K562 (cell line): ENCODE data around the gene KRTCAP2. TPM values are rescaled to one million over a fixed set of nuclear protein-coding genes. Genes with fewer than 3 reads are reported as not detected.
"Not testable (repeated sequence)": the region's sequence is repeated elsewhere in the genome, so short reads cannot be mapped to it uniquely, and the experiment has no call there.

Experiments used
- ATAC-seq: fragments of 200-7000 bp; cut with Tn5 transposase; 3 replicates; pipeline ENCODE4 v1.9.1; 2020; ENCODE audit warnings: moderate library complexity
- BruUV-seq: library from RNA; stranded (reverse); fragments of 400-500 nt; replicated peaks from 2 replicates; lab custom pipeline; 2021; lab: Mats Ljungman, UMichigan
- CTCF ChIA-PET: fragments of 300-600 bp; formaldehyde crosslinking; extraction: SDS; loops from one replicate; lab custom pipeline; 2021; ENCODE audit warnings: low intra/inter-chr PET ratio; lab: Yijun Ruan, JAX
- POLR2A ChIA-PET: fragments of 300-600, 350-650 bp; sonication (Branson Sonifier 250); formaldehyde crosslinking; extraction: SDS; loops from one replicate; lab custom pipeline; 2021; ENCODE audit warnings: antibody characterized with exemption, inconsistent platforms; lab: Yijun Ruan, JAX
- DNase-seq, 4 experiments: peaks; one replicate each; pipeline versions ENCODE4 v3.0.0 to v3.0.0-alpha.2; 2011 to 2018; ENCODE audit warnings: low spot score in 3 of 4, mixed read lengths in 3 of 4; ENCODE audit errors: extremely low read depth in 1 of 4
- FAIRE-seq: peaks from 2 replicates; lab custom pipeline; 2011; peaks lifted over from hg19 to GRCh38; lab: Jason Lieb, UNC
- H2AFZ ChIP-seq: 2 replicates; pipeline ENCODE4 v1.6.0; 2011; ENCODE audit warnings: low read depth, low read length, control low read depth, inconsistent platforms
- H3K27ac ChIP-seq: fragments of 200-600 bp; 3 replicates; pipeline ENCODE4 v1.8.0; 2011; ENCODE audit warnings: low read depth, mild to moderate bottlenecking, control low read depth, inconsistent platforms, low read length, moderate library complexity, mixed read lengths; ENCODE audit errors: extremely low read depth
- H3K27me3 ChIP-seq, 2 experiments: fragments of 300-600 bp in 1 of 2; 2 replicates in 1 of 2; 3 replicates in 1 of 2; pipeline versions ENCODE4 v1.6.0 to v1.8.0; 2011; ENCODE audit warnings: inconsistent platforms in 2 of 2, low read length in 2 of 2, mild to moderate bottlenecking in 1 of 2, mixed read lengths in 1 of 2, moderate library complexity in 1 of 2; ENCODE audit not compliant: control insufficient read depth in 2 of 2, insufficient read depth in 2 of 2
- H3K36me3 ChIP-seq: fragments of 300-600 bp; 3 replicates; pipeline ENCODE4 v1.8.0; 2011; ENCODE audit warnings: mild to moderate bottlenecking, low read length, inconsistent platforms; ENCODE audit not compliant: control insufficient read depth, insufficient read depth
- H3K4me1 ChIP-seq, 2 experiments: fragments of 200-600 bp in 1 of 2; replicated peaks in 1 of 2; 2 replicates in 1 of 2; 3 replicates in 1 of 2; pipeline versions ENCODE4 v1.5.1 to v1.8.0; 2011; ENCODE audit warnings: inconsistent platforms in 2 of 2, low read length in 2 of 2, mild to moderate bottlenecking in 1 of 2, mixed read lengths in 1 of 2, moderate library complexity in 1 of 2; ENCODE audit not compliant: control insufficient read depth in 2 of 2, insufficient read depth in 2 of 2
- H3K4me2 ChIP-seq: 2 replicates; pipeline ENCODE4 v1.6.1; 2011; ENCODE audit warnings: low read length, control low read depth, inconsistent platforms, mixed read lengths; ENCODE audit not compliant: insufficient read depth
- H3K4me3 ChIP-seq: fragments of 200-600 bp; sonication (generic), shearing (Covaris generic); 2 replicates; pipeline ENCODE4 v1.5.1; 2016; ENCODE audit warnings: control low read depth, inconsistent platforms
- H3K79me2 ChIP-seq: fragments of 200-600 bp; 3 replicates; pipeline ENCODE4 v1.8.0; 2011; ENCODE audit warnings: low read length, inconsistent platforms; ENCODE audit not compliant: control insufficient read depth, insufficient read depth
- H3K9ac ChIP-seq, 2 experiments: 2 replicates each; pipeline versions ENCODE4 v1.6.0 to v1.6.1; 2011; ENCODE audit warnings: low read depth in 2 of 2, low read length in 2 of 2, control low read depth in 1 of 2, inconsistent platforms in 1 of 2, mild to moderate bottlenecking in 1 of 2, mixed read lengths in 1 of 2; ENCODE audit not compliant: insufficient read depth in 1 of 2
- H3K9me1 ChIP-seq: one replicate; pipeline ENCODE4 v1.6.0; 2011; ENCODE audit warnings: inconsistent platforms, mild to moderate bottlenecking, low read length, moderate library complexity; ENCODE audit not compliant: control insufficient read depth, insufficient read depth
- H3K9me3 ChIP-seq: replicated peaks from 2 replicates; pipeline ENCODE4 v1.5.1; 2011; ENCODE audit warnings: low read depth, low read length, inconsistent platforms; ENCODE audit not compliant: control insufficient read depth, insufficient read depth
- H4K20me1 ChIP-seq: replicated peaks from 2 replicates; pipeline ENCODE4 v1.6.1; 2011; ENCODE audit warnings: low read length, inconsistent platforms, mixed read lengths; ENCODE audit not compliant: control insufficient read depth, insufficient read depth
- BHLHE40 ChIP-seq: IDR thresholded peaks from 2 replicates; pipeline ENCODE4 v1.6.1; 2011; ENCODE audit warnings: low read length, improper control_type of control experiment
- CEBPB ChIP-seq: fragments of 450-650 bp; IDR thresholded peaks from 2 replicates; pipeline ENCODE4 v1.6.1; 2016; ENCODE audit warnings: missing genetic modification characterization, missing compliant biosample characterization
- ELF1 ChIP-seq: fragments of 200-800 bp; sonication (Bioruptor generic); IDR thresholded peaks from 2 replicates; pipeline ENCODE4 v1.6.1; 2016; ENCODE audit warnings: missing genetic modification characterization, missing compliant biosample characterization
- ETV1 ChIP-seq: fragments of 450-650 bp; conservative IDR thresholded peaks from 2 replicates; pipeline ENCODE4 v1.6.1; 2016; ENCODE audit warnings: missing genetic modification characterization, control low read depth, low read depth, missing compliant biosample characterization
- FOXA3 ChIP-seq, 2 experiments: fragments of 450-650 bp in 1 of 2; sonication (generic) in 1 of 2; formaldehyde crosslinking; IDR thresholded peaks in 1 of 2; conservative IDR thresholded peaks in 1 of 2; 2 replicates each; pipeline versions ENCODE4 v1.4.0 to v1.8.0; 2020 to 2022; ENCODE audit warnings: mild to moderate bottlenecking in 2 of 2, missing genetic modification reagents in 1 of 2
- NR2C2 ChIP-seq, 2 experiments: fragments of 200-800 bp in 1 of 2; sonication (Bioruptor generic) in 1 of 2; sonication (generic) in 1 of 2; formaldehyde crosslinking in 1 of 2; IDR thresholded peaks; 2 replicates each; pipeline versions ENCODE4 v1.6.1 to v1.8.0; 2016 to 2022; ENCODE audit warnings: mild to moderate bottlenecking in 1 of 2, missing compliant biosample characterization in 1 of 2, missing genetic modification characterization in 1 of 2, missing genetic modification reagents in 1 of 2
- PCBP1 ChIP-seq: fragments of 200-400 bp; formaldehyde crosslinking; IDR thresholded peaks from 2 replicates; pipeline ENCODE4 v1.6.1; 2018; ENCODE audit warnings: mild to moderate bottlenecking, low read depth, low read length; ENCODE audit not compliant: poor library complexity, severe bottlenecking
- RBFOX2 ChIP-seq: fragments of 200-400 bp; formaldehyde crosslinking; IDR thresholded peaks from 2 replicates; pipeline ENCODE4 v1.6.1; 2017; ENCODE audit warnings: low read depth, mild to moderate bottlenecking, low read length, moderate library complexity
- TRIM25 ChIP-seq: fragments of 450-650 bp; IDR thresholded peaks from 2 replicates; pipeline ENCODE4 v1.7.0; 2016; ENCODE audit warnings: borderline replicate concordance
- ZBTB5 ChIP-seq: fragments of 450-650 bp; IDR thresholded peaks from 2 replicates; pipeline ENCODE4 v1.6.1; 2017; ENCODE audit warnings: antibody characterized with exemption
- ZNF431 ChIP-seq: sonication (generic); formaldehyde crosslinking; IDR thresholded peaks from 2 replicates; pipeline ENCODE4 v1.8.0; 2022; ENCODE audit warnings: mild to moderate bottlenecking, missing genetic modification reagents
- WGBS: fragments of 100-300 bp; shearing (Covaris generic); methylation state at CpG from one replicate; pipeline ENCODE4 v1.1.6; 2016; ENCODE audit warnings: low coverage, mixed read lengths; ENCODE audit not compliant: insufficient coverage; ENCODE audit errors: missing lambda C conversion rate; 5-methylcytosine and 5-hydroxymethylcytosine counted together
- in situ Hi-C: fragments of 300-500 bp; cut with MboI; formaldehyde crosslinking; loops from 4 replicates; pipeline ENCODE4 v1.15.0; 2018; ENCODE audit warnings: inconsistent platforms, mixed read lengths
- intact Hi-C: fragments of 100-400 bp; cut with micrococcal nuclease; formaldehyde crosslinking; loops from 2 replicates; pipeline ENCODE4 v1.14.2; 2022
- polyA plus RNA-seq, 8 experiments: library from polyadenylated mRNA; depleted of rRNA in 4 of 8; stranded (reverse) in 5 of 8; unstranded in 3 of 8; fragments of >200 nt; fragmentation: Nextera tagmentation in 2 of 8; fragmentation: Illumina TruSeq in 1 of 8; extraction: Ambion mirVana in 2 of 8; extraction: Trizol in 1 of 8; gene quantifications; 2 replicates each; pipeline versions ENCODE4 v1.2.1 to v1.2.3, GENCODE V29; 2011 to 2014; ENCODE audit warnings: inconsistent platforms in 1 of 8, missing spikeins in 1 of 8
- total RNA-seq, 7 experiments: library from RNA; depleted of rRNA in 6 of 7; stranded (reverse); fragments of >200 nt in 6 of 7; fragmentation: Illumina TruSeq in 2 of 7; extraction: Trizol in 2 of 7; gene quantifications; 2 replicates each; pipeline versions ENCODE4 v1.2.1 to v1.2.3, GENCODE V29; 2011 to 2021; ENCODE audit warnings: low replicate concordance in 1 of 7
- TF ChIP-seq, protein P1 (sequence below): fragments of 450-650 bp; IDR thresholded peaks from 2 replicates; pipeline ENCODE4 v1.6.1; 2018; ENCODE audit warnings: mild to moderate bottlenecking, low read depth; ENCODE audit not compliant: partially characterized antibody

KRTCAP2 gene
- total and polyA plus RNA-seq, 9 of the 15 experiments (the other 6 are each of a cell fraction or from before 2014, with no cell fraction given) = 126 to 436 (median 244) TPM

DNA sequence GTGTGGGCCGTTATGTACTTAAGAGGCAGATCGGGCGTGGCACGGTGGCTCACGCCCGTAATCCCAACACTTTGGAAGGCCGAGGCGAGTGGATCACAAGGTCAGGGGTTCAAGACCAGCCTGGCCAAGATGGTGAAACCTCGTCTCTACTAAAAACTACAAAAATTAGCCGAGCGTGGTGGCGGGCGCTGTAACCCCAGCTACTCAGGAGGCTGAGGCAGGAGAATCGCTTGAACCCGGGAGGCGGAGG lies 20.8 kb upstream of the KRTCAP2 start:
- DNase-seq; H3K9me3 ChIP-seq; FAIRE-seq; in situ Hi-C loops; H3K9me1 ChIP-seq; H4K20me1 ChIP-seq; ATAC-seq; H3K27me3 ChIP-seq; TF ChIP-seq NR2C2 (CRISPR knock-in tag; IDR thresholded peaks at IDR 0.05): not testable (repeated sequence)
- intact Hi-C loops = loop anchor here (1.0 kb wide), 2 partner anchors 18 to 33 kb away; no protein-coding TSS in a partner anchor
- H3K4me3 ChIP-seq = peak overlapping the region; percentile 69
- peak overlapping the region; percentile 97 for H2AFZ ChIP-seq
- H3K79me2 ChIP-seq = peaks cover 30% of the 10 kb centered on the region
- WGBS = under 1% methylated on average over 13 of the region's 16 CpGs
- peak overlapping the region; percentile 100 for H3K27ac ChIP-seq
- peak overlapping the region; percentile 97 for H3K4me2 ChIP-seq
- H3K36me3 ChIP-seq = peaks cover 30% of the 10 kb centered on the region; the same call in 2 of the 3 replicates
- H3K4me1 ChIP-seq = peaks cover 19 to 48% of the 10 kb centered on the region in 2 experiments
- BruUV-seq = TSS peak; percentile 59
- CTCF ChIA-PET = interaction anchor here (0.8 to 1.1 kb wide), 2 partner anchors 18 to 21 kb away, joined by 3 read pairs; partner anchors contain the start of gene KRTCAP2
- POLR2A ChIA-PET = interaction anchor here (0.6 to 2.0 kb wide), 15 partner anchors 9 to 528 kb away, joined by 3 to 12 read pairs (median 3); partner anchors contain the start of genes KRTCAP2 and MTX1
- peak overlapping the region; percentile 98 to 99 for H3K9ac ChIP-seq
- TF ChIP-seq NR2C2 (tag; IDR thresholded peaks at IDR 0.05) = peak; percentile 54
- TF ChIP-seq FOXA3 (CRISPR knock-in tag; conservative IDR thresholded peaks at IDR 0.05 in 1 of 2, IDR thresholded peaks at IDR 0.05 in 1 of 2) = peak in 1 of 2 experiments; percentile 50; a peak in 1 of 4 replicates
- TF ChIP-seq PCBP1 = peak; percentile 4
- TF ChIP-seq CEBPB (tag) = peak; percentile 66
- 0 out of 2 replicates have a peak, but pooled peaks have one; percentile 4 for TF ChIP-seq TRIM25
- TF ChIP-seq ZNF431 = peak; percentile 9; the same call in 1 of the 2 replicates
- TF ChIP-seq, protein P1, sequence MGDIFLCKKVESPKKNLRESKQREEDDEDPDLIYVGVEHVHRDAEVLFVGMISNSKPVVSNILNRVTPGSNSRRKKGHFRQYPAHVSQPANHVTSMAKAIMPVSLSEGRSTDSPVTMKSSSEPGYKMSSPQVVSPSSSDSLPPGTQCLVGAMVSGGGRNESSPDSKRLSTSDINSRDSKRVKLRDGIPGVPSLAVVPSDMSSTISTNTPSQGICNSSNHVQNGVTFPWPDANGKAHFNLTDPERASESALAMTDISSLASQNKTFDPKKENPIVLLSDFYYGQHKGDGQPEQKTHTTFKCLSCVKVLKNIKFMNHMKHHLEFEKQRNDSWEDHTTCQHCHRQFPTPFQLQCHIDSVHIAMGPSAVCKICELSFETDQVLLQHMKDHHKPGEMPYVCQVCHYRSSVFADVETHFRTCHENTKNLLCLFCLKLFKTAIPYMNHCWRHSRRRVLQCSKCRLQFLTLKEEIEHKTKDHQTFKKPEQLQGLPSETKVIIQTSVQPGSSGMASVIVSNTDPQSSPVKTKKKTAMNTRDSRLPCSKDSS = peak; percentile 19
- peak; percentile 42 for TF ChIP-seq RBFOX2
- TF ChIP-seq BHLHE40 = peak; percentile 30; the same call in 1 of the 2 replicates
- TF ChIP-seq ELF1 (tag) = 0 out of 2 replicates have a peak, but pooled peaks have one; percentile 8
- 0 out of 2 replicates have a peak, but pooled peaks have one; percentile 16 for TF ChIP-seq ETV1
- 0 out of 2 replicates have a peak, but pooled peaks have one; percentile 8 for TF ChIP-seq ZBTB5
